ENCODE data around the gene DNER.

GRCh38 chr2:229531594-229531993 lies 182.8 kb downstream of the DNER start:
- TF ChIP-seq CTCF (IDR thresholded peaks at IDR 0.05; ENCODE audit: low read length), result no peak
- TF ChIP-seq EZH2 (IDR thresholded peaks at IDR 0.05; ENCODE audit: borderline replicate concordance, low read length), result no peak
